Measurements from ENCODE around the gene SPG21. TPM values are rescaled to one million over a fixed set of nuclear protein-coding genes. Genes with fewer than 3 reads are reported as not detected.

SPG21 gene
- total RNA-seq, 2 donors from 2014 or later: 64.7 to 93.1 TPM

- TF ChIP-seq CTCF (IDR thresholded peaks at IDR 0.05): no peak
- DNase-seq (ENCODE audit: low spot score): no peak
- Histone ChIP-seq H3K4me3 (no peak overlapping the region), H3K36me3 (peaks cover 14% of the 10 kb centered on the region), H3K27me3 (replicated peaks; ENCODE audit: insufficient read depth) (no peaks in the 10 kb centered on the region), H3K9me3 (no peaks in the 10 kb centered on the region), H3K4me1 (ENCODE audit: control insufficient read depth in 1 of 2, low read depth in 2 of 2) (no peaks in the 10 kb centered on the region), H3K27ac (no peak overlapping the region)
- no peak for ATAC-seq (ENCODE audit: insufficient number of reproducible peaks, low FRiP score, low read depth)
These were observed 37.8 kb downstream of the SPG21 start for GRCh38 chr15:64951777-64952418.

GRCh38 chr15:64950888-64951287, 38.8 kb downstream of the SPG21 start:
- Histone ChIP-seq H3K9me3 (no peaks in the 10 kb centered on the region), H3K4me3 (no peak overlapping the region), H3K4me1 (ENCODE audit: control insufficient read depth in 1 of 2, low read depth in 2 of 2) (no peaks in the 10 kb centered on the region), H3K36me3 (peaks cover 9% of the 10 kb centered on the region), H3K27ac (no peak overlapping the region), H3K27me3 (replicated peaks; ENCODE audit: insufficient read depth) (no peaks in the 10 kb centered on the region)
- TF ChIP-seq CTCF (IDR thresholded peaks at IDR 0.05): no peak
- no peak for ATAC-seq (ENCODE audit: insufficient number of reproducible peaks, low FRiP score, low read depth)
- no peak for DNase-seq (ENCODE audit: low spot score)

GRCh38 chr15:64949383-64950186, 40.1 kb downstream of the SPG21 start:
- H3K9me3 ChIP-seq: no peaks in the 10 kb centered on the region
- ATAC-seq (ENCODE audit: insufficient number of reproducible peaks, low FRiP score, low read depth) (no peak), DNase-seq (ENCODE audit: low spot score) (no peak)
- H3K4me1 ChIP-seq (ENCODE audit: control insufficient read depth in 1 of 2, low read depth in 2 of 2): no peaks in the 10 kb centered on the region
- no peak for TF ChIP-seq CTCF (IDR thresholded peaks at IDR 0.05)
- no peak overlapping the region for H3K4me3 ChIP-seq
- no peak overlapping the region for H3K27ac ChIP-seq
- no peaks in the 10 kb centered on the region for H3K36me3 ChIP-seq
- H3K27me3 ChIP-seq (replicated peaks; ENCODE audit: insufficient read depth): no peaks in the 10 kb centered on the region

- TF ChIP-seq CTCF (IDR thresholded peaks at IDR 0.05): no peak
- ATAC-seq (ENCODE audit: insufficient number of reproducible peaks, low FRiP score, low read depth) (no peak), DNase-seq (ENCODE audit: low spot score) (no peak)
- Histone ChIP-seq H3K36me3 (no peaks in the 10 kb centered on the region), H3K4me1 (ENCODE audit: control insufficient read depth in 1 of 2, low read depth in 2 of 2) (no peaks in the 10 kb centered on the region), H3K4me3 (no peak overlapping the region), H3K27ac (no peak overlapping the region), H3K9me3 (no peaks in the 10 kb centered on the region), H3K27me3 (replicated peaks; ENCODE audit: insufficient read depth) (no peaks in the 10 kb centered on the region)
These were observed 40.8 kb downstream of the SPG21 start for GRCh38 chr15:64948916-64949315.

- TF ChIP-seq CTCF (IDR thresholded peaks at IDR 0.05): no peak
- ATAC-seq (ENCODE audit: insufficient number of reproducible peaks, low FRiP score, low read depth) (no peak), DNase-seq (ENCODE audit: low spot score) (no peak)
- no peaks in the 10 kb centered on the region for H3K9me3 ChIP-seq
- no peaks in the 10 kb centered on the region for H3K36me3 ChIP-seq
- no peaks in the 10 kb centered on the region for H3K27me3 ChIP-seq (replicated peaks; ENCODE audit: insufficient read depth)
- no peak overlapping the region for H3K27ac ChIP-seq
- no peaks in the 10 kb centered on the region for H3K4me1 ChIP-seq (ENCODE audit: control insufficient read depth in 1 of 2, low read depth in 2 of 2)
- H3K4me3 ChIP-seq: no peak overlapping the region
These were observed 42.5 kb downstream of the SPG21 start for GRCh38 chr15:64947211-64947610.

Data from thoracic aorta (tissue), 2 donors.